ACC112 (cell line): ENCODE measurements around the gene TSR1.

ENCODE experiments used
- H2AFZ ChIP-seq: fragments of 200-600 bp; sonication (generic); one replicate; pipeline ENCODE4 v1.6.0; 2017; ENCODE audit warnings: antibody characterized with exemption, low read length; ENCODE audit not compliant: unreplicated experiment
- H3K27ac ChIP-seq: fragments of 200-600 bp; sonication (generic); 2 replicates; pipeline ENCODE4 v1.5.1; 2014; ENCODE audit warnings: low read depth, mild to moderate bottlenecking, antibody characterized with exemption, low read length, moderate library complexity
- H3K27me3 ChIP-seq: fragments of 200-600 bp; sonication (generic); 2 replicates; pipeline ENCODE4 v1.6.1; 2014; ENCODE audit warnings: mild to moderate bottlenecking, antibody characterized with exemption, low read length, moderate library complexity, mixed read lengths; ENCODE audit not compliant: insufficient read depth
- H3K36me3 ChIP-seq: fragments of 200-600 bp; sonication (generic); 2 replicates; pipeline ENCODE4 v1.6.1; 2016; ENCODE audit warnings: mild to moderate bottlenecking, antibody characterized with exemption, low read length, moderate library complexity, mixed read lengths; ENCODE audit not compliant: insufficient read depth
- H3K4me1 ChIP-seq: fragments of 200-600 bp; sonication (generic); one replicate; pipeline ENCODE4 v1.6.1; 2016; ENCODE audit warnings: low read length, mixed read lengths; ENCODE audit not compliant: insufficient read depth, unreplicated experiment, control insufficient read depth
- H3K4me3 ChIP-seq: fragments of 200-600 bp; sonication (generic); 2 replicates; pipeline ENCODE4 v1.5.1; 2014; ENCODE audit warnings: mild to moderate bottlenecking, low read depth, low read length
- H3K79me2 ChIP-seq: fragments of 200-600 bp; sonication (generic); one replicate; pipeline ENCODE4 v1.6.0; 2016; ENCODE audit warnings: low read length; ENCODE audit not compliant: control insufficient read depth, unreplicated experiment, insufficient read depth

TSR1 gene

DNA sequence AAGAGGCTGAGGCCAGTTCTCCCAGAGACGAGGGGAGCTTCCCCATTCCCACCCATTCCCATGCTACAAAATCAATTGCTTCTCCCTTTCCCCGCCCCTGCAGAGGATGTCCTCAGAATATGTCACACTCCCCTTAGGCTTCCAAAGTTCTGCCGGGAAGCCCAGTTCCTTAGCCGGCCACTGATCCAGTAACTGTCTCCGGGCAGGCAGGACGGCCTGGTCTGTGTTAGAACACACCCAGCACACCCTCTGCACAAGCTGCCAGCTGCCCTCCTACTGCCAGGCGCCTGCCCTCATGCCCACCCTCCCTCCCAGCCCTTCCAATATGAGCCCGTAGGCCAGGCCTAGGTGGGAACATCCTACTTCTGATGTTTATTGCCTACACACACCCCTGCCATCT is 32.1 kb upstream of the TSR1 start:
- H2AFZ ChIP-seq = no peak overlapping the region
- no peaks in the 10 kb centered on the region for H3K27me3 ChIP-seq
- H3K4me3 ChIP-seq = no peak overlapping the region
- no peaks in the 10 kb centered on the region for H3K4me1 ChIP-seq
- no peaks in the 10 kb centered on the region for H3K36me3 ChIP-seq
- no peaks in the 10 kb centered on the region for H3K79me2 ChIP-seq
- H3K27ac ChIP-seq = no peak overlapping the region

- Histone ChIP-seq H3K27me3 (no peaks in the 10 kb centered on the region), H3K4me3 (no peak overlapping the region), H3K79me2 (no peaks in the 10 kb centered on the region), H3K4me1 (no peaks in the 10 kb centered on the region), H3K36me3 (no peaks in the 10 kb centered on the region), H2AFZ (no peak overlapping the region), H3K27ac (no peak overlapping the region)
Measured at GRCh38 chr17:2366747-2367494, 30.7 kb upstream of the TSR1 start.

GRCh38 chr17:2365132-2365531 is 28.9 kb upstream of the TSR1 start:
- Histone ChIP-seq H2AFZ (no peak overlapping the region), H3K27ac (no peak overlapping the region), H3K79me2 (no peaks in the 10 kb centered on the region), H3K27me3 (no peaks in the 10 kb centered on the region), H3K4me3 (no peak overlapping the region), H3K36me3 (no peaks in the 10 kb centered on the region), H3K4me1 (peaks cover 3% of the 10 kb centered on the region)

DNA sequence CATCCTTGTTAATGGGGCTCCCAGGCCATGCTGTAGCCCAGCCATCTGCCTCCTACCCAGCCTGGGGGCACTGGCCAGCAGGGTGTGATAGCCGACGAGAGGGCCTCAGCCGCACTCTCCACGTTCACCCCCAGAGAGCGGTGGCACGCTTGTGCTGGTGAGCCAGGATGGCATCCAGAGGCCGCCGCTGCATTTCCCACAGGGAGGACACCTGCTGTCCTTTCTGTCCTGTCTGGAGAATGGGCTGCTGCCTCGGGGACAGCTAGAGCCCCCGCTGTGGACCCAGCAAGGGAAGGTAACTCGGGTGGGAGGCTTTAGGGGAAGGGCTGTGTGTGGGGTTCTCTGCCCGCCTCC is 28.5 kb upstream of the TSR1 start:
- no peaks in the 10 kb centered on the region for H3K36me3 ChIP-seq
- no peak overlapping the region for H3K4me3 ChIP-seq
- peaks cover 7% of the 10 kb centered on the region for H3K4me1 ChIP-seq
- H2AFZ ChIP-seq = no peak overlapping the region
- no peak overlapping the region for H3K27ac ChIP-seq
- no peaks in the 10 kb centered on the region for H3K79me2 ChIP-seq
- H3K27me3 ChIP-seq = no peaks in the 10 kb centered on the region

DNA sequence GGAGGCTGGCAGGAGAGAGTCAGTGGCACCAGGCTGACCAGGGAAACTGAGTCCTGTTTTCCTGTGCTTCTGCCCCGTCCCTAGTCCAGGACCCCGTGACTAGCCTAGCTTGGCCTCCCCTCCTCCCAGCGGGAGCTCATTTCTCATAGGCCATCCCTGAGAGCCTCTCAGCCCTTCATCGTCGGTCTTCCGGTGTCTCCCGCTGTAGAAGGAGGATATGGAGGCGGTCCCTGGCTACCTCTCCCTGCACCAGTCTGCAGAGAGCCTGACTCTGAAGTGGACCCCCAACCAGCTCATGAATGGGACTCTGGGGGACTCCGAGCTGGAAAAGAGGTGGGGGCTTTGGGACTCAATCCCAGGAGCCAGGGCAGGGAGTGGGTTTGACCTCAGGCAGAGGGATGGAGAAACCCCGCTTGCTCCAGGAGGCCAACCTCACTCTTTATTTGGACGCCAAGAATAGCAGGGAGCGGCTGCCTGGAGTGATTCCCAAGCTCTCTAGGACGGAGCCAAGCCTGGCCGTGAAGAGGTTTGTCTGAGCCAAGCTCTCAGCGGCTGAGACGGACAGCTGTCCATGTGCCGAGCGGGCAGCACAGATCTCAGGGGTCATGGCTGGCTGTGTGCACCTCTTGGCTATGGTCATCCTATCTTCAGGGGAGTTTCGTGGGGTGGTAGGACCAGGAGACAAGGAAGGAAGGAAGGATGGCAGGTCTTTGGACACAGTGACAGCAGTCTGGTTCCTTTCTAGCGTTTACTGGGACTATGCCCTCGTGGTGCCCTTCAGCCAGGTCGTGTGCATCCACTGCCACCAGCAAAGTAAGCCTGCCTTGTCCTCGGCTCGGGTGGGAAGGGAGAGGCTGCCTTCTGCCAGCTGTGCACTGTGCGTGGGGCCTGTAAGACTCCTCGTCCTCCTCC is 27.9 kb upstream of the TSR1 start:
- Histone ChIP-seq H2AFZ (no peak overlapping the region), H3K36me3 (no peaks in the 10 kb centered on the region), H3K4me1 (peaks cover 13% of the 10 kb centered on the region), H3K4me3 (no peak overlapping the region), H3K27me3 (no peaks in the 10 kb centered on the region), H3K27ac (no peak overlapping the region), H3K79me2 (no peaks in the 10 kb centered on the region)

DNA sequence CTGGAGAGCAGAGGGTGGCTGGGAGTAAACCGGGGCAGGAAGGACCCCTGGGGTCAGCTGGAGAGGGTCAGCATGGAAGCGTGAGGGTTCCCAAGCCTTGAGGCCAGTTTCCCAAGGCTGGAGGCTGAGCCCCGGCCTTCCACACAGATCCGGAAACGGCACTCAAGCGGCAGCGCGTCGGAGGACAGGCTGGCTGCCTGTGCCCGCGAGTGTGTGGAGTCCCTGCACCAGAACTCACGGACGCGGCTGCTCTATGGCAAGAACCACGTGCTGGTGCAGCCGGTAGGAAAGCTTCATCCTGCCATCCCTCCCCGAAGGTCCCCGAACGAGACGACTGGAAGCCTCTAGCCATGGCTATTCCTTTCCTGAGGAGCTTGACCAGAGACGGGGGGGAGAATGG is 27.1 kb upstream of the TSR1 start:
- Histone ChIP-seq H3K4me3 (no peak overlapping the region), H3K4me1 (peaks cover 20% of the 10 kb centered on the region), H3K79me2 (no peaks in the 10 kb centered on the region), H3K27me3 (no peaks in the 10 kb centered on the region), H3K36me3 (no peaks in the 10 kb centered on the region), H2AFZ (no peak overlapping the region), H3K27ac (no peak overlapping the region)

- Histone ChIP-seq H3K27ac (no peak overlapping the region), H2AFZ (no peak overlapping the region), H3K79me2 (no peaks in the 10 kb centered on the region), H3K27me3 (no peaks in the 10 kb centered on the region), H3K36me3 (no peaks in the 10 kb centered on the region), H3K4me1 (peaks cover 20% of the 10 kb centered on the region), H3K4me3 (no peak overlapping the region)
Measured at GRCh38 chr17:2362881-2363280, 26.6 kb upstream of the TSR1 start.

DNA sequence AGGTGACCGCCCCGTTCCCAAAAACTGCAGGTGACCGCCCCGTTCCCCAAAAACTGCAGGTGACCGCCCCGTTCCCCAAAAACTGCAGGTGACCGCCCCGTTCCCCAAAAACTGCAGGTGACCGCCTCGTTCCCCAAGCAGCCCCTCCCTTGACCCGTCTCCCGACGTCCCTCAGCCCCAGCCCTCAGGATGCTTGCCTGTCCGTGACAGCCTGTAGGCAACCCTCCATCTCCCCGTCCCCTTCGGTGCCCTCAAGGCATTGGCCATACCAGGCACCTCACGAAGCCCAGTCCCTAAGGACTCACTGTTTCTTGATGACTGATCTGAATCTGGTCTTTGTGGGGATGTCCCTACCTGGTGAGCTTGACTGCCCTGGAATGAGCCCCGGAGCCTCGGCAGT is 26.2 kb upstream of the TSR1 start:
- Histone ChIP-seq H3K79me2 (no peaks in the 10 kb centered on the region), H3K27me3 (no peaks in the 10 kb centered on the region), H3K36me3 (no peaks in the 10 kb centered on the region), H3K4me3 (no peak overlapping the region), H2AFZ (no peak overlapping the region), H3K4me1 (peaks cover 20% of the 10 kb centered on the region), H3K27ac (no peak overlapping the region)

DNA sequence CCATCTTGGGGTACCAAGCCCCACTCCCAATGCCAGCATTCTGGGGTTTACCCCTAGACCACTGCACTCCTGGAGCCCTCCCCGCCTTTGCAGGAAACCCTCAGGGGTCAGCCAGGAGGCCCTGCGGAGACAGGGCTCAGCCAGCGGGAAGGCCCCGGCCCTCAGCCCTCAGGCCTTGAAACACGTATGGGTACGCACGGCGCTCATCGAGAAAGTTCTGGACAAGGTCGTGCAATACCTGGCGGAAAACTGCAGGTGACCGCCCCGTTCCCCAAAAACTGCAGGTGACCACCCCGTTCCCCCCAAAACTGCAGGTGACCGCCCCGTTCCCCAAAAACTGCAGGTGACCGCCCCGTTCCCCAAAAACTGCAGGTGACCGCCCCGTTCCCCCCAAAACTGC is 25.8 kb upstream of the TSR1 start:
- H3K79me2 ChIP-seq = no peaks in the 10 kb centered on the region
- H3K27ac ChIP-seq = no peak overlapping the region
- no peak overlapping the region for H3K4me3 ChIP-seq
- H2AFZ ChIP-seq = no peak overlapping the region
- no peaks in the 10 kb centered on the region for H3K27me3 ChIP-seq
- no peaks in the 10 kb centered on the region for H3K36me3 ChIP-seq
- H3K4me1 ChIP-seq = peaks cover 20% of the 10 kb centered on the region

DNA sequence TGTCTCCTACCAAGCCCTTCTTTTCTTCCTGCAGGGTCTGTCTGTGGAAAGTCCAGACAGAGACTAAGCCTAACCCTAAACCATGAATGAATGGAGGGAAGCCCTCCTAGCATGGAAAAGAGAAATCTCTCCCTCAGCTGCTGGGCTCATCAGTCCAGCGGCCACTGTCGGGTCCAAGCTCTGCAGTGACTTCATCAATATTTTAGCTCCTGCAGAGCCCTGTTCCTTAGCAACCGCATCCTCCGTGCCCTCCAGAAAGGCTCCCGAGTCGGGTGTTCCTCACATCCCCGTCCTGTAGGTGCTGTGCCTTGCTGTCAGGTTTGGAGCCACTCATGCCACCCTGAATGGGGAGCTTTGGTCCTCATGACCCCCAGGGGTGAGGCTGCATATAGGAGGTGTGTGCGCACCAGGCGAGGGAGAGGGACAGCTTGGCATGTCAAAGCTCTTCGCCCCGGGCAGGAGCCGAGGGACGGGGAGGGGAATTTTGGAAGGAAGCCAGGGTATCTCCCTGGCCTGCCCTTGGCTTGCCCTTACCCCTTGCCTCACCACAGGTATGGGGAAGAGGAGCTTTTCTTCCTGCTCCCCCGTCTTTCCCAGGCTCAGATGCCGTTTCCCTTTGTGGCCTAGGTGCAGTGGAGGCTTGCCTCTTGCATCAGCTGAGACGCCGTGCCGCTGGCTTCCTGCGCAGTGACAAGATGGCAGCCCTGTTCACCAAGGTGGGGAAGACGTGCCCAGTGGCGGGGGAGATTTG is 24.9 kb upstream of the TSR1 start:
- Histone ChIP-seq H2AFZ (no peak overlapping the region), H3K27ac (no peak overlapping the region), H3K36me3 (no peaks in the 10 kb centered on the region)

More for the DNA sequence above, 24.9 kb upstream of the TSR1 start:
- Histone ChIP-seq H3K27me3 (no peaks in the 10 kb centered on the region), H3K79me2 (no peaks in the 10 kb centered on the region), H3K4me3 (no peak overlapping the region), H3K4me1 (peaks cover 20% of the 10 kb centered on the region)
